NCI-H2196 (cell line): Measurements from ENCODE around the gene CYRIA.

Experiments used
- DNase-seq: peaks from one replicate; lab custom pipeline; 2025; ENCODE audit not compliant: unreplicated experiment; lab: John Stamatoyannopoulos, UW

The CYRIA gene

DNA sequence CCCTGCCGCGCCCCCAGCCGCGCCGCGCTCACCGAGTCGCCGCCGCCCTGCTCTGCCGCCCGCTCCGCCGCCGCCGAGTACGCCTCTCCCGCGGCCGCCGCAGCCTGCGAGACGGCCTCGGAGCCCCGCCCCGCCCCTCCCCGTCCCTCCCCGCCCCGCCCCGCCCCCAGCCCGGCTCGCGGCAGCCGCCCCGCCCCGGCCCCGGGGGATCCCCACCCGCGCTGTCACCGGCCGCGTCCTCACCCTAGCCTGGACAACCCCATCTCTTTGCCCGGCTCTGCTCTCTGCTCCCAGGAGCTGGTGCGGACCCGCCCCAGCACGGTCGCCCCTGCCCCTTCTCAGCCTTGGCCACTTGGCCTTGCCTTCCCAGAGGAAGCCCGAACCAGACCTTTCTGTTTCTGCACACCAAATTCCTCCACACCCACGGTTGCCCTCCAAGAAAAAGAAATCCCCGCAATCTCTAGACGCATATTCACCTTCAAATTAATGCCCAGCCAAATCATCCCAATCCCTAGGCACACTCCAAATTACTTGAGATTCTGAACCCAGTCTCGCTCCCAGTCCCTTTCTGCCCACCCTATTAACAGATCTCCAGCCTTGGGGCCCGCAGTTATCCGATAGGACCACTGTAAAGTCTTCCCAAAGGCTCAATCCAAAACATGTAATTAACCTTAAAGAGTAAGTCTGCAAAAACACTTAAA, at the start of gene CYRIA:
TSS of gene CYRIA (minus strand) at position 87 of the 701 bp plus-strand sequence. CDS start 77,715 bp downstream, outside the sequence.
- no peak for DNase-seq

DNA sequence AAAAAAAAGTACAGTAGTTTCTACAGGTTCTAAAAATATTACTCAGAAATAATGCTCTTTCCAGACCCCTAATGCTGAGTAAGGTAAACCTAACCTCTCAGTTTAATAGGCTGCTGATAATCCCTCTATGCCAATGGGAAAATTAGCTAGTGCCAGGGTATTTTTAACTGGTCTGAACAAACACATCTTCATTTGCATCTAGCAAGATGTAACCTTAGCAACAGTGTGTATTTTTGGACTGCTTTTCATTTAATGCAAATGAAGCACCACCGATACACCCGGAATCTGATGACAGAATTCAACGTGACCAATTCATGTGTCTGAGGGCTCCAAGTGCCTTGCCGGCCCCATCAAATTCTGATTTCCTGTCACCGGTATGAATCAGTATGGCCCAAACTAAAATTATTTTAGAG, 47.4 kb upstream of the CYRIA start:
- no peak for DNase-seq

DNA sequence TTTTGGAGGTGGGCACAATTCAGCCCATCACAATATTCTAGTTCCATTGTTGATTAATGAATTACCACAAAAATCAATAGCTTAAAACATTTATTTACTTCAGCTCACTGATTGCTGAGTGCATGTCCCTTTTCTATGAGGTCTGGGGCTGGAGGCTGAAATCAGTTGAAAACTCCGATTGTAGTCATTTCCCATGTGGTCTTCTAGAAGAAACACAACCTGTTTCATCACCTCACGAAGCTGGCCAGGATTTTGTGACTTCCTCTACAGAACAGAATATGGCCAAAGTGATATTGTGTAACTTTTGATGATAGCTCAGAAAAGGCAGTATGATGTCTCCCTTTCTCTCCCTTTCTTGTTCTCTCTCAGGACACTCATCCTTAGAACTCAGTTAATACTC, 44.1 kb upstream of the CYRIA start:
- no peak for DNase-seq

DNA sequence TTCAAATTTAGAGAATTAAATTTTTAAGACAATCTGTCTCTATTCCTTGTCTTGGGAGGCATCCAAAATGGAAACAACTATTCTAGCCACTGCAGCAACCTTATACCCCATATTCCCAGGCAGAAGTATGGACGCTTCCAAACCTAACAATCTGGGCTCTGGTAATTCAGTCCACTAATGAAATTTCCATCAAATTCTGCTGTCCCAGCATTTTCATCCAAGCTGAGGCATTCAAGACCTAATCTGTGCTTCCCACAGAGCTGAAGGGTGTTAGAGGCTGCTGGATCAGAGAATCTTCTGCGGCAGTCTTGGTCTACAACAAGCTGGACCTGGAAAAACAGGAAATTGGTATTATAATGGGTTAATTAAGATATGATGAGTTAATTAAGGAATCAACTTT, 42.5 kb upstream of the CYRIA start:
- no peak for DNase-seq

DNA sequence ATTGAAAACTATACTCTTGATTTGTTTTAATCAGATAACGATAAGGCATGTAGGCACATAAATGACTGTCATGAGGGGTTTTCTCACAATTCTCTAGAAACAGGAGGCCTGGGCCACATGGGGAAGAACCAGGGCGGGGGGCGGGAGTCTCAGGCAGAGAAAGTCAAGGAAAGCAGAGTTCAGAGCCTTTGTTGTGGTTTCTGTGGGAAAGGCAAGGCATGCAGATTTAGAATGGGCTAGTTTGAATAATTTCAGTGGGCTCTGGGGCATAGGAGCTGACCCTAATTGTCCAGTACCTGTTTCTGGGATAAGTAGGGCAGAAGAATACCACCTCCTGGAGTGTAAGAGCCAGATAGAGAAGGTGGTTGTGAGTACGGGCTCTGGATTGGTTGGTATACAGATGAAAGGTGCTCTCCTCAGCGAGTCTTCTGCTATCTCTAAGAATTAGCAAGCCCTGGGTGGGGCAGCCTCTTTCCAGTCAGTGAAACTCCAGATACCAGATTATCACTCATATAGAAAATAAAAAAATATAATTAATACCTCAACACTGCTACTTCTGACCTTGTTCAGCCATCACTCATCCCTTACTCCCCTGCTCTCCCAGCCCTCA, 41.5 kb upstream of the CYRIA start:
- DNase-seq: no peak

DNA sequence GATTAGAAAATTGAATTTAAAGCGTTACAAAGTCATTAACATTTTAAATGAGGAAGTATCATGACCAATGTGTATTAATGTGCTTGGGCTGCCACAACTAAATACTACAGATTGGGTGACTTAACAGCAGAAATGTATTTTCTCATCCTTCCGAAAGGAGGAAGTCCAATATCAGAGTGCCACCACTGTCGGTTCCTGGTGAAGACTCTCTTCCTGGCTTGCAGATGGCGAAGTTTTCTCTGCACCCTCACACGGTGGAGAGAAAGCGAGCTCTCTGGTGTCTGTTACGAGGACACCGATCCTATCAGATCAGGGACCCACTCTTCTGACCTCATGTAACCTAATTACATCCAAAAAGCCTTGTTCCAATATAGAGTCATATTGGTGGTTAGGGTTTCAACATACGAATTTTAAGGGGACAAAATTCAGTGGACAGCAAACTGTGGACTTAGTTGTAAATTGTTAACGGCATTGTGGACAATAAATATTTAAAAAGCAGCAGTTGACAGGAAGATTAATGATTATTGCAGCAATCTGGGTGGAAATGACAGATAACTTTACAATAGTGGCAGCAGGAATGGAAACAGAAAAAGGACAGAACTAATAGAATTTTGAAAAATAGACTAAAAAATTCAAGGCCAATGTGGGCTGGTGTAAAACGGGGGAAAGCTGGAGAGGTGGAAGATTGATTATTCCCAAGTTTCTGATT, 35.1 kb upstream of the CYRIA start:
- DNase-seq: no peak

DNA sequence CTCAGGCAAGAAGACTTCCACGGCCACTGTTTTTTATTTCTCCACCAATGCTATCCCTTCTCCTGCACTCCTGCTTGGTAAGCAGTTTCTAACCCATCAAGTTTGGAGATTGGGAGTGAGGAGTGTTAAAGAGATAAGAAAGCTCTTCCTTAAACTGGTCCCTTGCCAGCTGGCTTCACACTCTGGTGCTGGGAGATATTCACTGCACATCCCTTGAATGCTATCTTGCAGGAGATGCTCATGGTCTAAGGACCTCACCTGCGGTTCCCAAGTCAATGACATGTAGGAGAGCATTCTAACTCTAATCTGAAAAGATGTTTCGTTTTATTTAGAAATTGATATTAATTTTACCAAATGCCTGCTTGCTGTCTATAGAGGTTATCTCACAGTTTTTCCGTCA, 28.2 kb upstream of the CYRIA start:
- DNase-seq: no peak

DNA sequence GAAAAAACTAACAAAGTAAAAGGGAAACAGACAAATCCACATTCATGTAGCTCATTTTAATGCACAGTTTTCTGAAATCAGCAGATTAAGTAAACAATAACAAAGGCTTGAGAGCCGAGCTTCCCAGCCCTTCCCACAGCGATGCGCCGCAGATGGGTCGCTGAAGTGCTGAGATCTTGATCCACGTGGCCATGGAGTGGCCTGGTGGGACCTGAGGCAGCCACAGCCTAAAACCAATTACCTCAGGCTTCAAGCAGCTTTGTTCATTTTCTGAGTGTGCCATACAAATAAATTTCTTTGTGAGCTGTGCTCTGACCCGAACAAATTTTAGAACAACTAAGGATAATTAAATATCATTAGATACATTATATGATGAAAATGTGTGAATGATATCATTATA, 25.6 kb upstream of the CYRIA start:
- DNase-seq: no peak

DNA sequence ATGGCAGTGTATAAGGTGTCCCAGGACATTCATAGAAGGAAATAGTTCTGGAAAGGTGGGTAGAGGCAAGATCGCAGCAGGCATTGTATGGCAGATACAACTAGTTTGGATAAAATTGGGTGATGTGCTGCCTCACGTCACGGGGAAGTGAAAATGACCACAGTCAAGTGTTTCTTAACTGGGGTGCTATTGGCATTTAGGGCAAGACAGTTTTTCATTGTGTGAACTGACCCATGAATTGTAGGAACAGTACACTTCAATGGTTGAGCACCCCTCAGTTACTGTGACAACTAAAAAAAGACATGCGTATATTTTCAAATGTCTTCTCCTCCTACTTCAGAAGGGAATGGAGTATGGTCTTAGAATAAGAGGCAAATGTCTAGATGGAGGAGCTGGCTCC, 22.3 kb upstream of the CYRIA start:
- no peak for DNase-seq

DNA sequence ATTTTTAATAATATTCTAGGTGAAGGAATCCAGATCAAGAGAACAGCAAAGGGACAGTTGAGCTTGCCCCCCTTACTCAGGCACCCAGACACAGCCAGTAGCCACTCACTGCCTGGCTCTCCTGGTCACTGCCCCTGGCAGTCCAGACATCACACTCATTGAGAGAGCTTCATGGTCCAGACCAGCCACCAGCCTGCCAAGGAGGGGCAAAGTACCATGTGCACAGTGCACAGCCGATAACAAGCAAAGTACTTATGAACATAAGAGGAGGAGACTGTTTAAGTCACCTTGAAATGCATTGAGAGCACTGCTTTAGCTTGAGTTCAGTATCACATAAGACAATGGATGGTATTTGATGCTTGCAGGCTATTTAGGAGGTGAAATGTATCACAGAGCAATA, 21.6 kb upstream of the CYRIA start:
- DNase-seq: no peak

DNA sequence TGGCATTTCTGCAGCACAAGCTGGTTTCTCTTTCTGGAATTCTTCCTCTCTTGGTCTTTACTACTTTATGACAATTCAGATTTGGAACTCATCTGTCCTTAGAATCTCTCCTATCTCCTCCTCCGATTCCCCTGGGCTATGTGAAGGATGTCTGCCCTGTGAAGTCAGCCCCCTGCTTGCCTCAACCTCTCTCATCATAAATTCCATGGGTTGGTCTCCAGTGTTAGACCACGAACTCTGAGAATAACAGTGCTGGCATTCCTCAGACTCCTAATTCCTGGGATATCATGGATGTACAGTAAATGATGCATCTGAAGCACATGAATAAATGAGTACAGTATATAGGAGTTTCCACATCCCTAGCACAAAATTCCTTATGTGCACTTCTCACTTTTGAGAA, 21.0 kb upstream of the CYRIA start:
- DNase-seq: no peak

DNA sequence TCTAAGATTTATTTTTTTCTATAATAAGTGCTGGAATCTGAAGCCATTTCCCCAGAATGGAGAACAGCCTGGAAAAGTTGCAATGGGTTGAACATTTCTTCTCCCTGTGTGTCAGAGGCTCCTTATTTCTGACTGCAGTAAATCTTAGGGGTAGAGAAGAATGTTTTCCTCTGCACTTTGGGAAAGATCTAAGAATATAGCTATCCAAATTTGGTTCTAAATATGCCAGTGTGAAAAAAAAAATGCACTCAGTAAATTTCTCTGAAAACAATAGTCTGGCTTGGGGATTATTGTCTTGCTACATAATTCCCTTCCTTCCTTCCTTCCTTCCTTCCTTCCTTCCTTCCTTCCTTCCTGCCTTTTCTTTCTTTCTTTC, 19.7 kb upstream of the CYRIA start:
- DNase-seq: no peak

DNA sequence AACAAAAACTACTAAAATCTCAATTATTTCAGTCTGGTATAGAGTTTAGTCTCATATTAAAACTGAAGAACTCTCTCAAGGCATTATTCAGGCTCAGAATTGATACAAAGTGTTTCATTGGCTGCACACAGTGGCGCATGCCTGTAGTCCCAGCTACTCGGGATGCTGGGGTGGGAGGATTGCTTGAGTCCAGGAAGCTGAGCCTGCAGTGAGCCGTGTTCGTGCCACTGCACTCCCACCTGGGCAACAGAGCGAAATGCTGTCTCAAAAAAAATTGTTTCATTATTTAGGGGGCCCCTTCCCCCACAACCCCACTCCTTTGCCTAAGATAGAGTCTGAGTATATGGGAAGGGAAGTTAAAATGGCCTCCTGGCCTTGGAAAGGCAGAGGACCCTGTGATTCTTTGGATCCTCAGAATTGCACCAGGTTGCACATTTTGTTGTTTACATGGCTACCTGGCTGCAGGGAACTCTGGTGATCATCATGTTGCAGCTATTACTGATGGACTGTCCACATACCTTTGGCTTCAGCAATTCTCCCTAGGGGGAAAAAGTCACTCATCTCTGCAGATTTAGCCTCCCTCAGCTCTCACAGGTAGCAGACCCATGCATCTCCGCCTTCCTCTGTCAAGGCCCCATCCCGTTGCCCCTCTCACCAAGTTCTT, 19.2 kb upstream of the CYRIA start:
- DNase-seq: no peak

DNA sequence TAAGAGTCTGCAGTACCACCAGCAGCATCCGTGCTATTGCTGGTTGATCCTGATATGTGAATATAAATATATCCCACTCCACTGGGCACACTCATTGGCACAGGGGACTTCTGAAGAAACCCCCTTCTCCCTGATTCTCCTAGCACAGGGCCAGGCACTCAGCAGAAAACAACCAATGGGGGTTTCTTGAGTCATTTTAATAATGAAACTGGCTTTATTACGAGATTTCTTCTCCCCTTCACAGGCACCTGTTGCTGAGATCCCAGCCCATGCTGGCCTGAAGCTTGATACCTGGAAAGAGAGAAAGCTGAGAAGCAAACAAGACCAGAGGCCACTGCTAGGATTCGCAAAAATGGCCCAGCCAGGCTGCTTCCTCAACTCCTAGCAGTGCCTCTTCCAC, 17.9 kb upstream of the CYRIA start:
- no peak for DNase-seq

DNA sequence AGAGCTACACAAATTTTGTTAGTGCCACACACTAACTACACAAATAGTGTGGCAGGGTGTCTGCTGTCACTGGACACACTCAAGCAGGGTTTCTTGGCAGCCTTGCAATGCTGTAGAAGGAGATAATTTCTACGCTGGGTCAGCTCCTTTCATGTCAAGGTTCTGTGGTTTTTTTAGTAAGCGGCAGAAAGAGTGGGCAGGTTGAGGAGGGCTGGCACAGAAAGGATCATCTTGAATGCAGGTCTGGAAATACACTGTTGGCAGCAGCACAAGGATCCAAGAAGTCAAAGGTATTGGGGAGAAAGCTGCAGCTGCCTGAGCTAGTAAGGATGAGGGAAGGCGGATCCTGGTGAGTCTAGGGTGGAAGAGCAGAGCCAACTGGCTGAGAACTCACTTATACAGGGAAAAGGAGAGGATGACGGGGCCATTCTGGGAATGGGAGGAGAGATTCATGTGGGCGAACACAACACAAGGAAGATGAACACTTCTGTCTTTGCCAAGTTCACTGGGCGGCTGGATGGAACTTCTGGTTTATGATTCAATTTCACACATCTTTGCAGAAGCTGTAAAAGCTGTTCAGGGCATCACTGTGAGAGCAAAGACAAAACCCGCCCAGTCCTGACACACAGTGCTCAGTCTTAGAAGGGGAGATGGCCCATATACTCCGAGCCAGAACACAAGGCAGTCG, 16.9 kb upstream of the CYRIA start:
- no peak for DNase-seq

DNA sequence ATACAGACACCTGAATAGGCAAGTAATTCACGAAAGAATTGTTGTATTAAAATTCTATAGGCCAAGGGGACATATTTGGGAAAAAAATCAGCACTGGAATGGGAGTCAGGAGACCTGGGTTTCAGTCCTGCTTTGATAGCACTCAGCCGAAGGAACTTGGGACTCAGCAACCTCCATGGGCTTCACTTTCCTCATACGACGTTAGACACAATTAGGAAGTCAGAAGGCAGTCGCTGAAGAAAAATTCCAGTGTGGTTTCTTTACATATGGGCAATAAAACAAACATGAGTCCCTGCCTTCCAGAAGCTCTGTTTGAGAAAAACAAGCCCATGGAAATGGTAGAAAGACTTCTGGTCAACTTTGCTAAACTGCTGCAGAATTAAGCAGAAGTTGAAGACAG, 15.1 kb upstream of the CYRIA start:
- no peak for DNase-seq

DNA sequence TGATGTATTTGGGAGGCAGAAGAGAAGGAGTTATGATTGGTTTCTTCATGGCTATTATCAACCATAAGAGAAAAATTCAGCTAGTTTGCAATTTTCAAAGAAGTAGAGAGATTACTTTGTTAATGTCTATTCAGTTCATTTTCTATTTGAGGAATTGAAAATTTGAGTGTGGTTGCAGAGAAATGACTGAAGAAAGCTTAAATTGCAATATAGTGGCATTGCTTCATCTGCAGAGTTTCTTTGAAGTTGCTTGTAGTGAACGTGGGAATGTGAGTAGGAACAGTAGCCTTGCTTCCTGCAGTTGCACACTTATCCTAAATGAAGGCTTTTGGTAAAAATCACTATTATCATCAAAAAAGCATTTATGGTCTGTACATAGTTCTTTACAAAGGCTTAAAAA, 14.7 kb upstream of the CYRIA start:
- DNase-seq: no peak

DNA sequence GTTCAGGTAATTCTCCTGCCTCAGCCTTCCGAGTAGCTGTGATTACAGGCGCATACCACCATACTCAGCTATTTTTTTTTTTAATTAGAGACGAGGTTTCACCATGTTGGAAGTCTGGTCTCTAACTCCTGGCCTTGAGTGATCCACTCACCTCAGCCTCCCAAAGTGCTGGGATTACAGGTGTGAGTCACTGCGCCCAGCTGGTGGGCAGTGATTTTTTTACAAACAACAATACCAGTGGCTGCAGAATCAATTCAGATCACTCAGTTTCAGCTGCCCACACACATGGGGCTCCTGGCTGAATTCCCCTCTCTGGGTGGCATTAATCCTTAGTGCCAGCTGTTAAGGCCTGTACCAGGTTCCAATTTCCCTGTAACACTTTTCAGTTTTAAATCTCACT, 13.3 kb upstream of the CYRIA start:
- no peak for DNase-seq

DNA sequence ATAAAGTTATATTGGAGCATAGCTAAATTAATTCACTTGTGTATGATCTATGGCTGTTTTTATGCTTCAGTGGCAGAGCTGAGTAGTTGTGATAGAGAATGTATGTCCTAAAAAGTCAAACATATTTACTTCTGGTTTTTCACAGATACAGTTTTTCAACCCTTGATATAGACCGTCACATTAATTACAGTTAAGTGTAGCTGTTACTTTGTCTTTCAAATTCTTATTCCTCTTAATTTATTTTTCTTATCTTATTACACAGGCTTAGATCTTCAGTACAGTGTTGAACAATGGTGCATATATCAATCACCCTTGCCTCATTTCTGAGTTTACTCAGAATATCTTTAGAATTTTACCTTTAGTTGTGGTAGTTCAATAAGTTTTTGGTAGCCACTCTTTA, 12.2 kb upstream of the CYRIA start:
- no peak for DNase-seq

DNA sequence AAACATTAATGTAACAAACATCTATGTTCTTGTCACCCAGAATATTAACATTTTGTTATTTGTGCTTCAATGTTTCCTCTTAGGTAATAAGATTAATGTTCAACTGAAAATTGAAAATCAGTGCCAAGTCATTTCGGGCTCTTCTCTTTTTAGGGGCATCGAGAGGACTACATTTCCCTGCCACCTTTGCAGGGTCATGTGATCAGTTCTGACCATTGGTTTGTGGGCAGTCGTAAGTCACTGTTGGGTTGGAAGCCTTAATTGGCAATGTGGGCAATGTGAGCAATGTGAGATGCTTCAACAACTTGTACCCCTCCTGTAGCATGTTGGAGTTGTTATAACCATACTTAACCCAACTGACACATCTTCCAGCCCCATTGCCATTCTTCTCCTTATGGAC, 10.1 kb upstream of the CYRIA start:
- DNase-seq: no peak

DNA sequence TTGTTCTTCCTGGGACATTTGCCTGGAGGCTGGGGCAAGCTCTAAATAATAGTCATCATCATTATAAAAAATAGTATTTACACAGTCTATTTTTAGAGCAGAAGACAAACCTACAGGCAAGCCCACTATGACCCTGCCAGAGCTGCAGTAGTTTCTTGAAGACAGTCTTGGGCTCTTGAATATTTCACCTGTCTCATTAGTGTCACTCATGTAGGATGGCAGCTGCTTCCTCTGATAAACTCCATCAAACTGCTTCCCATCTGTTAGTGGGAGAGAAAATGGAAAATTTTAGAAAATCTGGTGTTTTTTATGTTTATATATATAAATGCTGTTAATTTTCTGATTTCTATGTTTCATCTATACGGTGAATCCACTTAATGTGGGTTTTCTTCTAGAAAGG, 8.5 kb upstream of the CYRIA start:
- no peak for DNase-seq
